Activated CD4-positive, alpha-beta T cell treated with anti-CD3 and anti-CD28 coated beads, Interleukin-2, amount 50 U/mL, for 24 hours (primary cell): ENCODE results near the gene DOLK.

Experiments
- DNase-seq, 2 donors: peaks; one replicate each; pipeline ENCODE4 v3.0.0-alpha.2; 2020; ENCODE audit warnings: low read depth in 1 of 2, low spot score in 1 of 2

Gene DOLK

GRCh38 chr9:128933731-128934130 lies 13.7 kb downstream of the DOLK start:
- no peak for DNase-seq

- DNase-seq: no peak
Observed at GRCh38 chr9:128929560-128929959, 17.8 kb downstream of the DOLK start.

GRCh38 chr9:128928624-128929023 lies 18.8 kb downstream of the DOLK start:
- no peak for DNase-seq

- peak; percentile 24 to 45 for DNase-seq
Observed at GRCh38 chr9:128927731-128928411, 19.5 kb downstream of the DOLK start.

- no peak for DNase-seq
Observed at GRCh38 chr9:128923493-128923883, 23.9 kb downstream of the DOLK start.

DNA sequence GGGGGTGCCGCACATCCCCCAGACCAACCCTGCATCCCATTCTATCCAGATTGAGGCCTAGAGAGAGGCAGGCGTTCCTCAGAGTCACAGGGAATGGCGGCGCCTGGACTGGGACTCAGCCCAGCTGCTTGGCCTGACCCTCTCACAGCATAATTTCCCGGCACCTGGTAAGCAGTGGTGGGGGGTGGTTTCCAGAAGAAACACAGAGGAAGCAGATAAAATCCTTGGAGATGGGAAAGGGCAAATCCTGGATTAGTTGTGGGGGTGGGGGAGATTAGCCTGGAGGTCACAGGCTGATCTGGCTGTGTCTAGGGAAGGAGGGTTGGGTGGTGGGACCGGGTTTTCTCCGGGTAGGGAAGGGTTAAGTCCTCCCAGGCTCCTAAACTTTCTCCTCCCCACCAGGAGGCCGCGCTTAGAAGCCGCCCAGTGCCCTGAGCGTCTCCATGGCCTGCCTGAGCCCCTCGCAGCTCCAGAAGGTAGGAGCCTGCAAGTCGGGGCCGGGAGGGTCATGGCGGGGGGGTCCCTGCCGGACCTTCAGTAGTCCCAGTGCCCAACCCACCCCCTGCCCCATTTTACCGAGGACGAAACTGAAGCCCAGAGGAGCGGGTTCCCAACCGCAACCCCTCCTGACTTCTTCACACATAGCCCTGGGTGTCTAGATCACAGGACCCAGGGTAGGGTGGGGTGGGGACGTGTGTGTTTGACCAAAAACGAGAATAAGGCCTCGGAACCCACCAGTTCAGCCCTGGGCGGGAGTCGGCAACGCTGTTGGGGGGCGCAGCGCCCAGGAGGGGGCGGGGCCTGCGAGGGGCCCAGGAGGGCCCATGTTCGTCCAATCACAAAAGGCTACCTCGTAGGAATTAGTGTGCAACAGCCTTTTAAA lies 25.3 kb downstream of the DOLK start:
- no peak for DNase-seq

- no peak for DNase-seq
Observed at GRCh38 chr9:128920381-128921058, 26.9 kb downstream of the DOLK start, which contains the start of gene PHYHD1. Gene PHYHD1, plus strand, starts transcription at chr9:128920982. Its CDS starts 1,342 bp downstream, at chr9:128922324.

DNA sequence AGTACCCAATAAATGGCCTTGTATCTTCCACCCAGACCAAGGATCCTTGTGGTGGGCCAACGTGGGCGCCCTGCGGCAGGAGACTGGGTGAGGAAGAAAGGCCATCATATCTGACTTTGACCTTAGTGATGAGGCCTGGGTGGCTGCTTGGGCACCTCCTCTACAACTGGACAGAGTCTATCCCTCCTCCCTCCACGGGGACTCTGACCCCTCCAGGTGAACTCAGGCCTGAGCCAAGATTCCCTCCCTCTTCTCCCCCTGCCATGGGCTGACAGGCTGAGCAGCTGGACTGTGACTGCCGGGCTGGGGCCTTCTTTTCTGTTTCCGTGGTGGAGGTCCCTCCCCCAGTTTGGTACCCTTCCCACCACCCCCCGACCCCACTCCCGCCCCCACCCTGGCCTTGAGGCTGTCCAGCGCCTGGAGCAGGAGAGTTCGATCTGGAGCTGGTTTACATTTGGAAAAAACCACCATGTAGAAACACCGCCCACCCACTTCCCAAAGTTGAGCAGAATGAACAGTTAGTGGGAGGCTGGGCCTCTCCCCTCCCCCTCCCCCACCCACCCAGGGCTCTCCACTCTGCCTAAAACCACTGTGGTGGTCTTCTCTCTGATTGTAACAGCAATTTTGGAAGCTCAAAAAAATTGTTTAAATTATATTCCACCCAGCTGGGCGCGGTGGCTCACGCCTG lies 27.9 kb downstream of the DOLK start:
- DNase-seq: no peak

GRCh38 chr9:128918921-128919320 lies 28.5 kb downstream of the DOLK start:
- DNase-seq: no peak

GRCh38 chr9:128917151-128917849 lies 30.1 kb downstream of the DOLK start:
- no peak for DNase-seq

DNA sequence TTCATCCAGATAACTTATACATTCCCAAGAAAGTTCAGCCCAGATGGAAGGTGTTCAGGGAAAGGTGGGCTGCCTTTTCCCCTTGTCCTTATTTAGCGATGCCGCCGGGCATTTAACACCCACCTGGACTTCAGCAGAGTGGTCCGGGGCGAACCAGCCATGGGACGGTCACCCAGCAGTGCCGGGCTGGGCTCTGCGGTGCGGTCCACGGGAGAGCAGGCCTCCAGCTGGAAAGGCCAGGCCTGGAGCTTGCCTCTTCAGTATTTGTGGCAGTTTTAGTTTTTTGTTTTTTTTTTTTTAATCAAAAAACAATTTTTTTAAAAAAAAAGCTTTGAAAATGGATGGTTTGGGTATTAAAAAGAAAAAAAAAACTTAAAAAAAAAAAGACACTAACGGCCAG lies 30.7 kb downstream of the DOLK start:
- no peak for DNase-seq

DNA sequence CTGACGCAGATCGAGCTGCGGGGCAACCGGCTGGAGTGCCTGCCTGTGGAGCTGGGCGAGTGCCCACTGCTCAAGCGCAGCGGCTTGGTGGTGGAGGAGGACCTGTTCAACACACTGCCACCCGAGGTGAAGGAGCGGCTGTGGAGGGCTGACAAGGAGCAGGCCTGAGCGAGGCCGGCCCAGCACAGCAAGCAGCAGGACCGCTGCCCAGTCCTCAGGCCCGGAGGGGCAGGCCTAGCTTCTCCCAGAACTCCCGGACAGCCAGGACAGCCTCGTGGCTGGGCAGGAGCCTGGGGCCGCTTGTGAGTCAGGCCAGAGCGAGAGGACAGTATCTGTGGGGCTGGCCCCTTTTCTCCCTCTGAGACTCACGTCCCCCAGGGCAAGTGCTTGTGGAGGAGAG lies 31.2 kb downstream of the DOLK start:
- no peak for DNase-seq

GRCh38 chr9:128913995-128914772 lies 33.2 kb downstream of the DOLK start:
- no peak for DNase-seq

GRCh38 chr9:128913048-128913900 lies 34.1 kb downstream of the DOLK start:
- no peak for DNase-seq

DNA sequence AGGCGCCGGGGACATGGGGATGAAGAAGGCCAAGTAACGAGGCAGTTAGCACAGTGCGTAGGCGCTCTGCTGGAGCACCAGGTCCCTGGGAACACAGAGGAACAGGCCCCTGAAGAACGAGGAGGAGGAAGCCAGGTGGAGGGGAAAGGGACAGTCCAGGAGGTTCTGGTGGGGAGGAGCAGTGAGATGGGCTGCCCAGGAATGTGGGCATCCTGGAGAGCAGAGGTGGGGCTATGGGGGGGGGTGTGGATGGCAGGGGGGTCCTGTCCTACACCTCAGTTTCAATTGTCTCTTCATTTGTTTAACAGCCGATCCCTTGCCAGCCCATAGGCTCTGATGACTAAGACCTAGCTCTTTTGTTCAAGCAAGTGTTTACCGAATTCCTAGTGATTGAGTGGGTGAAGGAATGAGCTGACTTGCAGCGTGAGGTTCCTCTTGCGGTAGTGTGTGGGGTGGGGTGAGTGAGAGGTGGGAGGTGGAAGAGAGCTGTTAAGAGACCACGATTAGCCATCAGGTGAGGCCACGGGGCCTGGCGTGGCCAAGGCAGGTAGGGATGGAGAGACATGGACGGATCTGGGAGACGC lies 35.0 kb downstream of the DOLK start:
- DNase-seq: no peak

DNA sequence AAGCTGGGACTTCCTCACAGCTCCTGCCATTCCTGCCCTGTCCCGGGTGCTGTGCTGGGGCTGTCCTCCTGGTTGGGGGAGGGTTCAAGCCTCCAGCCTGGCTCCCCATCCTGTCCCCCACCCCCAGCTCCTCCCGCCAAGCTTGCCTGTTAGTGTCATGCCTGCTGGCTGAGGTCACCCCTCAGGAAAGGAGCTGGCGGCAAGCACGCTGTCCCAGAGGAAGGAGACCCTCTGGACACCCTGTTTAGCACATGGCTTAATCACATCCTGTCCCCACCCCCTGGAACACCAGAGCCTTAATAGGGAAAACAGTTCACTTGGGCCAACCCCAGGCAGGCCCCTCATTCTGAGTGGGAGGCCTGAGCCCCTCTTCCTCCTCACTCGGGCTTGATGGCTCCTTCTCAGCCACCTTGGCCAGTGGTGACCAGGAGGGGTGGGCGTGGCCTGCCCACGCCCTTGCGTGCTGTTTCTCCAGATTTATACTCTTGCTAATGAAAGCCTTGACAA lies 35.8 kb downstream of the DOLK start:
- no peak for DNase-seq

DNA sequence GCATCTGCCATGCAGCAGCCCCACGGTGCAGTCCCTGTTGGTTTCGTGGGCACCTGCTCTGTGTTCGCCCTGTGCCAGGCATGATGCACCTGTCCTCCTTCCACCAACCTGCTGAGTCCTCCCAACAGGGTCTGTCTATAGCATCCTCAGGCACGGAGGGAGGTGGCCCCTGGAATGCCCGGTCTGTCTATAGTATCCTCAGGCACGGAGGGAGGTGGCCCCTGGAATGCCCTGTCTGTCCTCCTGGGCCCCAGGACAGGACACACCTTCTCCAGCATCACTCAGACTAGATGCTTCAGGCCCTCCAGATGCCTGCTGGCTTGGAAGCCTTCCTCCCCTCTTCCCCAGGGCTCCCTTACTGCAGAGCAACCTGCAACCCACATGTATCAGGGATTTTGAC lies 36.5 kb downstream of the DOLK start:
- DNase-seq: no peak

GRCh38 chr9:128909859-128910258 lies 37.5 kb downstream of the DOLK start:
- no peak for DNase-seq
